ENCODE measurements around the gene TMA7. TPM values are rescaled to one million over a fixed set of nuclear protein-coding genes. Genes with fewer than 3 reads are reported as not detected.
"Not testable (repeated sequence)": the region's sequence is repeated elsewhere in the genome, so short reads cannot be mapped to it uniquely, and the experiment has no call there.

The TMA7 gene
- total and polyA plus RNA-seq, 2 of the 13 experiments (the other 11 are each of a cell fraction or from before 2014, with no cell fraction given) = 100 to 486 TPM

DNA sequence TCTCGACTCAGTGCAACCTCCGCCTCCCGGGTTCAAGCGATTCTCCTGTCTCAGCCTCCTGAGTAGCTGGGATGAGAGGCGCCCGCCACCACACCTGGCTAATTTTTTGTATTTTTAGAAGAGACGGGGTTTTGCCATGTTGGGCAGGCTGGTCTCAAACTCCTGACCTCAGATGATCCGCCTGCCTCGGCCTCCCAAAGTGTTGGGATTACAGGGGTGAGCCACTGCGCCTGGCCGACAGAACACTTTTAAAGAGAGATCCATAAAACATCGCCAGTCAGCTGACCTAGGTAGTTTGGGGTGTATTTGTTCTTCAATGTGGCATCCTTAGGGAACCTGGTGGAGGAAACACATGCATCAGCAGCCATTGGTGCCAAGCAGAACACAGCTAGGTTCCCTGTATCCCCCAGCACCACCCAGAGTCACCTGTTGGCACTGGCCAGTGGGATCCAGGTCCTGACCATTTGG, 38.6 kb upstream of the TMA7 start:
- intact Hi-C loops (cut with micrococcal nuclease; ENCODE audit: unreplicated experiment) = loop anchor here (1.0 to 2.0 kb wide), 2 partner anchors 35 to 127 kb away; no protein-coding TSS in a partner anchor
- in situ Hi-C loops (cut with HindIII; ENCODE audit: extremely low pct_ligation_motif_present, low pct_unique_long_range_greater_than_20kb) = loop anchor here (5.0 kb wide), 1 partner anchor 36 kb away; no protein-coding TSS in a partner anchor
- BruUV-seq (replicated peaks) = not testable (repeated sequence)

DNA sequence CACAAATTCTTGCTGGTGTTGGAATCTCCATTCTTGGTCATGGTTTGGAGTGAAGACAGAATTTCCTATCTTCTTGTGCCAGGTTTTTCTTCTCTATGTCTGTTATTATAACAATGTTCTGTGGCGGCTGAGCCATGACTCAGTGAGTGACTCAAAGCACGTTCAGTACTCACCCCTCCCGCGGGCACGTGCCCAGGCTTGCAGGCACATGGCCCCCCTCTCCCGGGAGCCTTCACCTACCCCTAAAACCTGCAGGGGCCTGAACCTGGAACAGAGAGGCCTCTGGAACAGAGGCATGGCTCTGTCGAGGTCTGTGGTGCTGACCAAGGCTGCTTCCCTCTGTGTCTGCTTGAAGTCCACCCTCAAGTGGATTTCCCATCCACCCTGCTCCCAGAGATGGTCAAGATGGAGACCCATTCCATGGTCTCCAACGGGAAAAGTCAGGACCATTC, 37.8 kb upstream of the TMA7 start:
- Histone ChIP-seq H3K79me2 (ENCODE audit: insufficient read depth, low read length) (no peaks in the 10 kb centered on the region), H4K20me1 (ENCODE audit: insufficient read depth, low read length) (peaks cover 4% of the 10 kb centered on the region; the same call in 1 of the 2 replicates), H3K9me3 (ENCODE audit: low read length) (no peaks in the 10 kb centered on the region), H3K27me3 (ENCODE audit: control insufficient read depth in 1 of 2, insufficient read depth in 2 of 2, low read length in 2 of 2) (no peaks in the 10 kb centered on the region), H3K4me3 (replicated peaks in 1 of 3; ENCODE audit: insufficient read depth in 1 of 3, low read depth in 2 of 3, low read length in 3 of 3) (no peak overlapping the region), H3K4me2 (ENCODE audit: low read depth, low read length) (no peak overlapping the region), H3K9ac (ENCODE audit: insufficient read depth, low read depth, low read length) (no peak overlapping the region), H2AFZ (ENCODE audit: low read length) (no peak overlapping the region), H3K4me1 (ENCODE audit: insufficient read depth, low read length) (peaks cover 17% of the 10 kb centered on the region), H3K36me3 (replicated peaks in 1 of 2; ENCODE audit: control insufficient read depth in 1 of 2, insufficient read depth in 2 of 2, low read length in 2 of 2) (peaks cover 34 to 41% of the 10 kb centered on the region in 2 experiments; a peak in 4 of 5 replicates), H3K27ac (ENCODE audit: extremely low read length, insufficient read depth, low read length) (no peak overlapping the region)
- no peak for DNase-seq (ENCODE audit: low spot score)
- ChIA-PET CTCF (ENCODE audit: low intra/inter-chr PET ratio, low total read pairs) (interaction anchor here (4.8 kb wide), 1 partner anchor 32 kb away, joined by 117 read pairs; no protein-coding TSS in a partner anchor), POLR2A (interaction anchor here (0.8 to 3.4 kb wide), 5 partner anchors 19 to 38 kb away, joined by 3 to 71 read pairs (median 22); partner anchors contain the start of genes CCDC51, PLXNB1 and TMA7)
- 93% methylated on average over 6 of the region's 8 CpGs for WGBS (ENCODE audit: low lambda C conversion rate)
- ATAC-seq = no peak
- no TSS peak for BruUV-seq (replicated peaks)
- in situ Hi-C loops (cut with HindIII; ENCODE audit: extremely low pct_ligation_motif_present, low pct_unique_long_range_greater_than_20kb) (loop anchor here (5.0 kb wide), 1 partner anchor 35 kb away; no protein-coding TSS in a partner anchor), intact Hi-C loops (cut with micrococcal nuclease; ENCODE audit: unreplicated experiment) (no loop called here)
- no peak for FAIRE-seq
- no peak for TF ChIP-seq ZNF432 (CRISPR knock-in tag; IDR thresholded peaks at IDR 0.05; ENCODE audit: borderline replicate concordance)
- no peak for TF ChIP-seq ZSCAN22 (CRISPR knock-in tag; IDR thresholded peaks at IDR 0.05)
- peak; percentile 68; the same call in 1 of the 2 replicates for TF ChIP-seq AKAP8 (CRISPR knock-in tag; IDR thresholded peaks at IDR 0.05)
- no peak for TF ChIP-seq MED8 (CRISPR knock-in tag; IDR thresholded peaks at IDR 0.05; ENCODE audit: insufficient replicate concordance)
- no peak for TF ChIP-seq ZNF891 (CRISPR knock-in tag; IDR thresholded peaks at IDR 0.05)
- TF ChIP-seq, protein P1, sequence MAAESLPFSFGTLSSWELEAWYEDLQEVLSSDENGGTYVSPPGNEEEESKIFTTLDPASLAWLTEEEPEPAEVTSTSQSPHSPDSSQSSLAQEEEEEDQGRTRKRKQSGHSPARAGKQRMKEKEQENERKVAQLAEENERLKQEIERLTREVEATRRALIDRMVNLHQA (CRISPR knock-in tag; IDR thresholded peaks at IDR 0.05) = no peak
- no peak for TF ChIP-seq TCF7 (IDR thresholded peaks at IDR 0.05; ENCODE audit: low read depth)
- TF ChIP-seq ZNF17 (CRISPR knock-in tag; IDR thresholded peaks at IDR 0.05) = no peak
- peak; percentile 27 for TF ChIP-seq AGO2 (optimal IDR thresholded peaks at IDR 0.05; ENCODE audit: low read depth, low read length)
- no peak for TF ChIP-seq MBD4 (IDR thresholded peaks at IDR 0.05; ENCODE audit: borderline replicate concordance, low read length)
- TF ChIP-seq ZNF251 (CRISPR knock-in tag; IDR thresholded peaks at IDR 0.05) = no peak
- TF ChIP-seq, protein P2, sequence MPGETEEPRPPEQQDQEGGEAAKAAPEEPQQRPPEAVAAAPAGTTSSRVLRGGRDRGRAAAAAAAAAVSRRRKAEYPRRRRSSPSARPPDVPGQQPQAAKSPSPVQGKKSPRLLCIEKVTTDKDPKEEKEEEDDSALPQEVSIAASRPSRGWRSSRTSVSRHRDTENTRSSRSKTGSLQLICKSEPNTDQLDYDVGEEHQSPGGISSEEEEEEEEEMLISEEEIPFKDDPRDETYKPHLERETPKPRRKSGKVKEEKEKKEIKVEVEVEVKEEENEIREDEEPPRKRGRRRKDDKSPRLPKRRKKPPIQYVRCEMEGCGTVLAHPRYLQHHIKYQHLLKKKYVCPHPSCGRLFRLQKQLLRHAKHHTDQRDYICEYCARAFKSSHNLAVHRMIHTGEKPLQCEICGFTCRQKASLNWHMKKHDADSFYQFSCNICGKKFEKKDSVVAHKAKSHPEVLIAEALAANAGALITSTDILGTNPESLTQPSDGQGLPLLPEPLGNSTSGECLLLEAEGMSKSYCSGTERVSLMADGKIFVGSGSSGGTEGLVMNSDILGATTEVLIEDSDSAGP (CRISPR knock-in tag; IDR thresholded peaks at IDR 0.05; ENCODE audit: borderline replicate concordance) = no peak

More for the DNA sequence above, 38.6 kb upstream of the TMA7 start:
- H3K9ac ChIP-seq (ENCODE audit: insufficient read depth, low read depth, low read length); H3K27ac ChIP-seq (ENCODE audit: extremely low read length, insufficient read depth, low read length); H3K9me3 ChIP-seq (ENCODE audit: low read length); H3K4me3 ChIP-seq (replicated peaks in 1 of 3; ENCODE audit: insufficient read depth in 1 of 3, low read depth in 2 of 3, low read length in 3 of 3); H3K79me2 ChIP-seq (ENCODE audit: insufficient read depth, low read length); ATAC-seq; DNase-seq (ENCODE audit: low spot score); FAIRE-seq; H4K20me1 ChIP-seq (ENCODE audit: insufficient read depth, low read length); H3K4me2 ChIP-seq (ENCODE audit: low read depth, low read length); H3K27me3 ChIP-seq (ENCODE audit: control insufficient read depth in 1 of 2, insufficient read depth in 2 of 2, low read length in 2 of 2); H2AFZ ChIP-seq (ENCODE audit: low read length): not testable (repeated sequence)
- H3K4me1 ChIP-seq (ENCODE audit: insufficient read depth, low read length) = peaks cover 17% of the 10 kb centered on the region
- peaks cover 26 to 32% of the 10 kb centered on the region in 2 experiments; a peak in 4 of 5 replicates for H3K36me3 ChIP-seq (replicated peaks in 1 of 2; ENCODE audit: control insufficient read depth in 1 of 2, insufficient read depth in 2 of 2, low read length in 2 of 2)
- 100% methylated on average over 12 of the region's 12 CpGs for WGBS (ENCODE audit: low lambda C conversion rate)
- ChIA-PET POLR2A (interaction anchor here (0.9 to 4.0 kb wide), 7 partner anchors 18 to 45 kb away, joined by 3 to 71 read pairs (median 22); partner anchors contain the start of genes CCDC51, PLXNB1 and TMA7), CTCF (ENCODE audit: low intra/inter-chr PET ratio, low total read pairs) (interaction anchor here (1.3 to 4.8 kb wide), 3 partner anchors 33 to 127 kb away, joined by 5 to 117 read pairs (median 9); partner anchors contain the start of genes CCDC51 and TMA7)
